GM12891 (cell line): ENCODE results near the gene PIGU.

Experiments
- POLR2A ChIP-seq: IDR thresholded peaks from 2 replicates; pipeline ENCODE4 v1.6.1; 2011; ENCODE audit warnings: low read depth, low read length, control low read depth
- POLR2AphosphoS5 ChIP-seq: IDR thresholded peaks from 2 replicates; pipeline ENCODE4 v1.6.1; 2011; ENCODE audit warnings: low read depth, low read length, control low read depth
- TAF1 ChIP-seq: IDR thresholded peaks from 2 replicates; pipeline ENCODE4 v1.6.1; 2011; ENCODE audit warnings: low read depth, low read length, control low read depth

DNA sequence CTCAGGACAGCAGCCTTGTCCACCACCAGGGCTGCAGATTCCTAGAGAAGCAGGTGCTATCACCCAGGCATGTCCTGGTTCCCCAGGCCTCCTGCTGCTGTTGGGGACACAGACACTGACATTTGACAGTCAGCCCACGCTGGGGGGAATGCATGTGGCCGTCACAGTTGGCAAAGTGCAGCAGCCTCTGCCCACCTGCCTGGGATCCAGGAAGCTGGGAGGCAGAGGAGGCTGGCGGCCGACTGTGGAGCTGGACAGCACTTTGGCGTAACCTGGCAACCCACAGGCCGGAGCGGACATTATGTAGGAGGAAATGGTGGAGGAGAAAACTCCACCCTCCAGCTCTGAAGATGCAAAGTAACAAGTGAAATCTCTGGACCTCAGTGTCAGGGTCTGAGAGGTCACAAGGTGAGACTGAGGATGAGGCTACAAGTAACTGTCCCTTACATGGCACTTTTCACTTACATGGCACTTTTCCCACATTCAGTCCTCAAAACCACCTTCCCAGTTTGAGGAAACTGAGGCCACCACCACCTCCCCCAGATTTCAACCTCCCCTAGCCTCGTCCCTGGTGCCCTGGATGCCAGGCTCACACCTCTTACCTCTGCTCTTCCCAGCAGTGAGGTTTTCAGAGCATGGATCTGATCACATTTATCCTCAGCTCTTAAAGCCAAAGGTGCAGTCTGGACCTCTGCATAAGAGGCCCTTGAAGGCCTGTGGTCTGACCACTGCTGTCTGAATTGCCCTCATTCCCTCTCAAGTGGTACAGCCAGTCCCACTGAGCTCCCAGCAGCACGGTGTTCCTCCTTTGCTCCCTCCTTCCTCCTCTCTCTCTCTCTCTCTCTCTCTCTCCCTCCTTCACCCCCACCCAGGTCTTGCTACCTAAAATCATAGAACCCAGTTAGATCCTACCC, 109.7 kb downstream of the PIGU start:
- no peak for TF ChIP-seq POLR2AphosphoS5
- no peak for TF ChIP-seq POLR2A
- TF ChIP-seq TAF1: no peak
